Activated T-helper 17 cell treated with anti-CD3 and anti-CD28 coated beads, Interleukin-2, amount 50 U/mL, for 72 hours (primary cell): ENCODE data around the gene TACC3. TPM values are rescaled to one million over a fixed set of nuclear protein-coding genes. Genes with fewer than 3 reads are reported as not detected.
"Not testable (repeated sequence)": the region's sequence is repeated elsewhere in the genome, so short reads cannot be mapped to it uniquely, and the experiment has no call there.

Source experiments
- ATAC-seq: fragments of 150-1000 bp; cut with Tn5 transposase; replicated peaks from 2 replicates; pipeline ENCODE4 v1.10.0; 2021; ENCODE audit warnings: mild to moderate bottlenecking, moderate library complexity
- H3K27ac Mint-ChIP-seq: one replicate; pipeline ENCODE4 v1.8.0; 2022; ENCODE audit warnings: mixed read lengths
- H3K27me3 Mint-ChIP-seq: one replicate; pipeline ENCODE4 v1.8.0; 2022; ENCODE audit warnings: mixed read lengths
- H3K36me3 Mint-ChIP-seq: one replicate; pipeline ENCODE4 v1.8.0; 2022; ENCODE audit warnings: low read depth, mild to moderate bottlenecking, mixed read lengths
- H3K4me1 Mint-ChIP-seq: one replicate; pipeline ENCODE4 v1.8.0; 2022; ENCODE audit warnings: mixed read lengths
- H3K4me3 Mint-ChIP-seq: one replicate; pipeline ENCODE4 v1.8.0; 2022; ENCODE audit warnings: mild to moderate bottlenecking, mixed read lengths
- H3K9me3 Mint-ChIP-seq: one replicate; pipeline ENCODE4 v1.8.0; 2022; ENCODE audit warnings: mixed read lengths
- total RNA-seq, 2 donors: library from RNA; stranded (reverse); gene quantifications; one replicate each; pipeline ENCODE4 v1.2.3, GENCODE V29; 2022

The TACC3 gene
- total RNA-seq, 2 donors from 2014 or later, result 151 to 204 TPM

- Mint-ChIP-seq H3K4me3 (no peak overlapping the region), H3K27me3 (no peaks in the 10 kb centered on the region), H3K27ac (peak overlapping the region; percentile 30), H3K4me1 (peaks cover 11% of the 10 kb centered on the region), H3K9me3 (no peaks in the 10 kb centered on the region), H3K36me3 (peaks cover 29% of the 10 kb centered on the region)
- no peak for ATAC-seq
Measured at GRCh38 chr4:1686440-1687036, 34.8 kb upstream of the TACC3 start.

- Mint-ChIP-seq H3K36me3 (peaks cover 71% of the 10 kb centered on the region), H3K4me3 (no peak overlapping the region), H3K27ac (peak overlapping the region; percentile 52), H3K27me3 (no peaks in the 10 kb centered on the region), H3K4me1 (no peaks in the 10 kb centered on the region), H3K9me3 (no peaks in the 10 kb centered on the region)
- no peak for ATAC-seq
Measured at GRCh38 chr4:1690698-1691097, 30.6 kb upstream of the TACC3 start.

GRCh38 chr4:1691737-1692373, 29.5 kb upstream of the TACC3 start:
- Mint-ChIP-seq H3K9me3 (no peaks in the 10 kb centered on the region), H3K4me1 (no peaks in the 10 kb centered on the region), H3K4me3 (no peak overlapping the region), H3K36me3 (peaks cover 82% of the 10 kb centered on the region), H3K27ac (no peak overlapping the region), H3K27me3 (no peaks in the 10 kb centered on the region)
- ATAC-seq, result no peak

- peak; percentile 94 for ATAC-seq
- Mint-ChIP-seq H3K27ac (no peak overlapping the region), H3K27me3 (no peaks in the 10 kb centered on the region), H3K4me3 (no peak overlapping the region), H3K36me3 (peaks cover 97% of the 10 kb centered on the region), H3K4me1 (no peaks in the 10 kb centered on the region), H3K9me3 (no peaks in the 10 kb centered on the region)
Measured at GRCh38 chr4:1693131-1693896, 28.0 kb upstream of the TACC3 start.

- ATAC-seq, result no peak
Measured at GRCh38 chr4:1695913-1696312, 25.4 kb upstream of the TACC3 start.

GRCh38 chr4:1701671-1702070, 19.6 kb upstream of the TACC3 start:
- H3K4me1 Mint-ChIP-seq, H3K27ac Mint-ChIP-seq, H3K9me3 Mint-ChIP-seq, ATAC-seq, H3K4me3 Mint-ChIP-seq, H3K27me3 Mint-ChIP-seq: not testable (repeated sequence)
- H3K36me3 Mint-ChIP-seq, result peaks cover 100% of the 10 kb centered on the region

More at GRCh38 chr4:1695913-1696312, 25.4 kb upstream of the TACC3 start:
- H3K4me3 Mint-ChIP-seq, result no peak overlapping the region
- H3K9me3 Mint-ChIP-seq, result no peaks in the 10 kb centered on the region
- H3K27ac Mint-ChIP-seq, result no peak overlapping the region
- H3K27me3 Mint-ChIP-seq, result no peaks in the 10 kb centered on the region
- H3K36me3 Mint-ChIP-seq, result peaks cover 100% of the 10 kb centered on the region
- no peaks in the 10 kb centered on the region for H3K4me1 Mint-ChIP-seq

- ATAC-seq, result no peak
- Mint-ChIP-seq H3K4me1 (peaks cover 13% of the 10 kb centered on the region), H3K27ac (no peak overlapping the region), H3K27me3 (no peaks in the 10 kb centered on the region), H3K4me3 (no peak overlapping the region), H3K36me3 (peaks cover 99% of the 10 kb centered on the region), H3K9me3 (no peaks in the 10 kb centered on the region)
Measured at GRCh38 chr4:1703867-1704266, 17.5 kb upstream of the TACC3 start.

- no peak for ATAC-seq
- Mint-ChIP-seq H3K36me3 (peaks cover 99% of the 10 kb centered on the region), H3K27ac (no peak overlapping the region), H3K27me3 (no peaks in the 10 kb centered on the region), H3K4me3 (no peak overlapping the region), H3K4me1 (peaks cover 26% of the 10 kb centered on the region), H3K9me3 (no peaks in the 10 kb centered on the region)
Measured at GRCh38 chr4:1705732-1706131, 15.6 kb upstream of the TACC3 start.

GRCh38 chr4:1706358-1706757, 15.0 kb upstream of the TACC3 start:
- Mint-ChIP-seq H3K27ac (no peak overlapping the region), H3K9me3 (no peaks in the 10 kb centered on the region), H3K4me1 (peaks cover 29% of the 10 kb centered on the region), H3K4me3 (no peak overlapping the region), H3K36me3 (peaks cover 99% of the 10 kb centered on the region), H3K27me3 (no peaks in the 10 kb centered on the region)
- no peak for ATAC-seq

GRCh38 chr4:1708581-1708980, 12.7 kb upstream of the TACC3 start:
- Mint-ChIP-seq H3K9me3 (no peaks in the 10 kb centered on the region), H3K27ac (peak overlapping the region; percentile 97), H3K27me3 (no peaks in the 10 kb centered on the region), H3K4me1 (peaks cover 24% of the 10 kb centered on the region), H3K4me3 (peak overlapping the region; percentile 100), H3K36me3 (peaks cover 90% of the 10 kb centered on the region)
- ATAC-seq, result no peak

- no peak for ATAC-seq
- no peaks in the 10 kb centered on the region for H3K9me3 Mint-ChIP-seq
- peaks cover 29% of the 10 kb centered on the region for H3K4me1 Mint-ChIP-seq
- H3K27ac Mint-ChIP-seq, result peak overlapping the region; percentile 97
- H3K27me3 Mint-ChIP-seq, result no peaks in the 10 kb centered on the region
- H3K4me3 Mint-ChIP-seq, result peak overlapping the region; percentile 100
- peaks cover 90% of the 10 kb centered on the region for H3K36me3 Mint-ChIP-seq
Measured at GRCh38 chr4:1711055-1711570, 10.2 kb upstream of the TACC3 start.

- ATAC-seq, result no peak
- no peaks in the 10 kb centered on the region for H3K27me3 Mint-ChIP-seq
Measured at GRCh38 chr4:1711571-1712215, 9.6 kb upstream of the TACC3 start.

GRCh38 chr4:1712216-1713002, 8.9 kb upstream of the TACC3 start, which contains the start of gene SLBP:
SLBP (minus strand) TSS chr4:1712319; CDS start chr4:1712188, 131 bp downstream.
- H3K36me3 Mint-ChIP-seq, result peaks cover 79% of the 10 kb centered on the region
- H3K4me1 Mint-ChIP-seq, result peaks cover 29% of the 10 kb centered on the region
- ATAC-seq, result peak; percentile 91
- H3K9me3 Mint-ChIP-seq, result no peaks in the 10 kb centered on the region
- H3K27ac Mint-ChIP-seq, result peak within 1 kb of the TSS; percentile 97
- H3K27me3 Mint-ChIP-seq, result no peaks in the 10 kb centered on the region
- H3K4me3 Mint-ChIP-seq, result peak within 1 kb of the TSS; percentile 100

More at GRCh38 chr4:1711571-1712215, 9.6 kb upstream of the TACC3 start:
- Mint-ChIP-seq H3K4me3 (peak overlapping the region; percentile 100), H3K4me1 (peaks cover 29% of the 10 kb centered on the region), H3K36me3 (peaks cover 85% of the 10 kb centered on the region), H3K9me3 (no peaks in the 10 kb centered on the region), H3K27ac (peak overlapping the region; percentile 97)
